AG04449 (cell line): ENCODE measurements around the gene EGR2.

Experiments used
- CTCF ChIA-PET: fragments of 350-600 bp; formaldehyde crosslinking; extraction: SDS; loops from one replicate; lab custom pipeline; 2021; ENCODE audit warnings: antibody characterized with exemption; lab: Yijun Ruan, JAX
- POLR2A ChIA-PET: fragments of 400-600, 350-600 bp; formaldehyde crosslinking; extraction: SDS; loops from one replicate; lab custom pipeline; 2020; ENCODE audit warnings: antibody characterized with exemption, inconsistent platforms; lab: Yijun Ruan, JAX
- DNase-seq: peaks from one replicate; pipeline ENCODE4 v3.0.0-alpha.2; 2010; ENCODE audit warnings: low read depth, low spot score
- H3K4me3 ChIP-seq: 2 replicates; pipeline ENCODE4 v1.5.1; 2011; ENCODE audit warnings: low read depth, mild to moderate bottlenecking, control low read depth, low read length
- TF ChIP-seq, protein P1 (sequence below): IDR thresholded peaks from one replicate; pipeline ENCODE4 v1.5.1; 2011; ENCODE audit warnings: mild to moderate bottlenecking, moderate library complexity, low read length, control low read depth, inconsistent platforms; ENCODE audit not compliant: insufficient read depth; ENCODE audit errors: missing control alignments

EGR2 gene

DNA sequence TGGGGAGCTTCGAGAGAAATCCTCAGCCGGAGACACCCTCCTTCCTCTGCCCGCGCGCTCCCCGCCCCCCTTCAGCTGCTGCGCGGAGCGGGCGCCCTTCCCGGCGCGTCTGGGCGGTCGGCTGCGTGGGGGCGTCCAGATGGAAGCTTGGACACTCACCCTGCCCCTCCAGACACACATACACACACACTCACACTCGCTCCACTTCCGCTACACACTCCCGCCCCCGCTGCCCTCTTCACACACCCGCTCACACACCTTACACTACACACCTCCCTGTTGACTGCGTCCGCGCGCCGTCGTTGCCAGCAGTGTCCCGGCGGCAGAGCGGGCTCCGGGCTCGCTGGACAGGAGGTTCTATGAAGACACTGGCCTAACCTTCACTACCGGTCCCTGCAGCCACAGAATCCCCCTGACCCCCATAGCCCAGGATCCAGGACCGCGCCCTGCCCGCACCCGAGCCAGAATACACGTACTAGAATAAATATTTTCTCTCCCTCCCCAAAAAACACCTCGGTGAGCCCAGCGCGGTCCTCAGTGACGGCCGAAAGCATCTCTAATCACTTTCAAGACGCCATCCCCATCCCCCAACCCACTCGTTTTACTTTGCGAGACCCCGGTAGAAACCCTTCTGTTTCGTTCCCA is 1.1 kb upstream of the EGR2 start:
- peak overlapping the region; percentile 65 for H3K4me3 ChIP-seq
- POLR2A ChIA-PET = interaction anchor here (0.7 to 1.7 kb wide), 4 partner anchors 11 to 316 kb away, joined by 3 to 5 read pairs (median 3); partner anchors contain the start of genes ADO and NRBF2
- TF ChIP-seq, protein P1, sequence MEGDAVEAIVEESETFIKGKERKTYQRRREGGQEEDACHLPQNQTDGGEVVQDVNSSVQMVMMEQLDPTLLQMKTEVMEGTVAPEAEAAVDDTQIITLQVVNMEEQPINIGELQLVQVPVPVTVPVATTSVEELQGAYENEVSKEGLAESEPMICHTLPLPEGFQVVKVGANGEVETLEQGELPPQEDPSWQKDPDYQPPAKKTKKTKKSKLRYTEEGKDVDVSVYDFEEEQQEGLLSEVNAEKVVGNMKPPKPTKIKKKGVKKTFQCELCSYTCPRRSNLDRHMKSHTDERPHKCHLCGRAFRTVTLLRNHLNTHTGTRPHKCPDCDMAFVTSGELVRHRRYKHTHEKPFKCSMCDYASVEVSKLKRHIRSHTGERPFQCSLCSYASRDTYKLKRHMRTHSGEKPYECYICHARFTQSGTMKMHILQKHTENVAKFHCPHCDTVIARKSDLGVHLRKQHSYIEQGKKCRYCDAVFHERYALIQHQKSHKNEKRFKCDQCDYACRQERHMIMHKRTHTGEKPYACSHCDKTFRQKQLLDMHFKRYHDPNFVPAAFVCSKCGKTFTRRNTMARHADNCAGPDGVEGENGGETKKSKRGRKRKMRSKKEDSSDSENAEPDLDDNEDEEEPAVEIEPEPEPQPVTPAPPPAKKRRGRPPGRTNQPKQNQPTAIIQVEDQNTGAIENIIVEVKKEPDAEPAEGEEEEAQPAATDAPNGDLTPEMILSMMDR = no peak
- no peak for DNase-seq
- CTCF ChIA-PET = interaction anchor here (0.7 to 4.7 kb wide), 30 partner anchors 10 to 568 kb away, joined by 3 to 79 read pairs (median 6); partner anchors contain the start of gene ADO

DNA sequence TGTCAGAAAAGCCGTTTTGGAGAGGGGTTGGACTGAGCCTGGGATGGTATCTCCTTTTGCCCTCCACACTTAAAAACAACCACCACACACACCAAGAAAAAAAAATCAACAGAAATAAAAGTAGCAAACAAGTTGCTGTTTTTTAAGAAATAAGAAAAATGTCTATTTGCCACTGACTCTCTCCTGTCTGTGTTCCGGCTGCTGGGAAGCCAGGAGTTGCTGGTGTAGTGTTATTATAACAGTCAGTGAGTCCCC is 163 bp downstream of the EGR2 start:
- H3K4me3 ChIP-seq = peak overlapping the region; percentile 65
- CTCF ChIA-PET = interaction anchor here (1.2 to 4.7 kb wide), 7 partner anchors 9 to 268 kb away, joined by 3 to 79 read pairs (median 15); no protein-coding TSS in a partner anchor
- no peak for DNase-seq
- TF ChIP-seq, protein P1 = no peak
- POLR2A ChIA-PET = interaction anchor here (1.7 kb wide), 1 partner anchor 12 kb away, joined by 5 read pairs; the partner anchor contains the start of gene ADO

DNA sequence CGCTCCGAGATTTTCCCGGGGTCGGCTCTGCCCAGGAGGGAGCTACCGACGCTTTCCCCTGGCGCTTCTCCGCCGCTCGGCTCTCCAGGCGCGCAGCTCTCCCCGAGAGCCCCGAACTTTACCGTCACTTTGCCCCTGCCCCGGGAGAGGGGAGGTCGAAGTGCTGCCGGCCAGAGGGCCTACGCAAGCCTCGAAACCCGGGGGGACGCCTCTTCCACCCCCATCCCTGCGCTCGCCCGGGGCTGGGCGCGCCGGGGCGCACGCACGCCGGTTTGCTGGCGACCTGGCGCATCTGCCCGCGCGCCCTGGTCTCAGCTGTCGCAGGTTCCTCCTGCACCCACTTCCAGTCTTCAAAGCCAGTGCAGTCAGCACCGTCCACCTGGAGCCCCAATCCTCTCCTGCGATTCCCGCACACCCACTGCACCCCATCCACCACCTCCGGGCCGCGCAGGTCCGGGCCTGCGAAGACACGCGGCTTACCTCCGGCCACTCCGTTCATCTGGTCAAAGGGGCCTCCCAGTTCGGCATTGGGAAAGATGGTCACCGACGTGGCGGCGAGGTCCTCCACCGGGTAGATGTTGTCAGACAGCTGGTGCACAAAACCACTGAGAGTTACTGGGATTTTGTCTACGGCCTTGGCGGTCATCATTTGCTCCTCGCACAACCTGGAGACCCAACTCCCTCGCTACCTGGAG is 638 bp downstream of the EGR2 start:
- TF ChIP-seq, protein P1 = no peak
- peak overlapping the region; percentile 65 for H3K4me3 ChIP-seq
- ChIA-PET POLR2A (interaction anchor here (1.7 kb wide), 1 partner anchor 11 kb away, joined by 5 read pairs; the partner anchor contains the start of gene ADO), CTCF (interaction anchor here (1.2 to 4.7 kb wide), 6 partner anchors 8 to 269 kb away, joined by 3 to 79 read pairs (median 13); no protein-coding TSS in a partner anchor)
- DNase-seq = no peak

DNA sequence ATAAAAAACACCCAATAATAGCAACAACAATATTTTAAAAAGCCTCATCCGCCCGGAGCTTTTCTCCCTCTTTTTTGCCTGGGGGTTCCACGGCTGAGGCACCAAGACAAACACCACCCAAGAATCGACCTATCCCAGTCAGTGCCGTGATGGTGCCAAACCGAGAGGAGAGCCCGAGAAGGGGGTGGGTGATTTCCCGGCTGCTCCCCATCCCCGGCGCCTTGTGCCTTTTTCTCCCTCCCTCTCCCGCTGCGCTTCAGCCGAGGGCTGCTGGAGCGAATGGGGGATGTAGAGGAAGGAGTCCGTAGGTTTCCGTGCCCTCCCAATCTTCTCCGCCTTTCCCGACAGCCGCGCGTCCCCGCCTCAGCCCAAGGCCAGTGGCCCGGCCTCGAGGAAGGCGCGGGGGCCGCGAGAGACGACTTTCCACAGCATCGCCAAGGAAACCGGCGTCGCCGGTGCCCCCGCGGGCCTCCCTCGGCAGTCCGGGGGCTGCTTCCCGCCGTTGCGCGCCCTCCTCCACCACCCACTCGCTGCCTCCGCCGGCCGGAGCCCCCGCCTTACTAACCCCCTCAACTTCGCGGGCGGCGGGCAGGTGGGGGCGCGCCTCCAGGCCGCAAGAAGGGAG is 1.3 kb downstream of the EGR2 start:
- ChIA-PET CTCF (interaction anchor here (1.2 to 4.7 kb wide), 3 partner anchors 7 to 204 kb away, joined by 3 to 30 read pairs (median 4); no protein-coding TSS in a partner anchor), POLR2A (no interaction called here)
- peak overlapping the region; percentile 65 for H3K4me3 ChIP-seq
- no peak for DNase-seq
- TF ChIP-seq, protein P1 = no peak

DNA sequence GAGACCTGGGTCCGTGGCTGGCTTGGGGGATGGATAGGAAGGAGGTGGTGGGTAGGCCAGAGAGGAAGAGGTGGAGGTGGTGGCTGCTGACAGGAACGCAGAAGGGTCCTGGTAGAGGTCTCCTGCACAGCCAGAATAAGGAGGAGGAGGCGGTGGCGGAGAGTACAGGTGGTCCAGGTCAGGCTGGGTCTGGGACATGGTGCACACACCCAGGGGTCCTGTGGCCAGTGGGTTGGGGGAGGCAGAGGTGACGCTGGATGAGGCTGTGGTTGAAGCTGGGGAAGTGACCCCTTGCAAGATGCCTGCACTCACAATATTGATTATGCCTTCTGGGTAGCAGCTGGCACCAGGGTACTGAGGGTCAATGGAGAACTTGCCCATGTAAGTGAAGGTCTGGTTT is 2.2 kb downstream of the EGR2 start:
- ChIA-PET POLR2A (no interaction called here), CTCF (interaction anchor here (1.0 to 1.2 kb wide), 2 partner anchors 203 to 221 kb away, joined by 3 to 4 read pairs; no protein-coding TSS in a partner anchor)
- H3K4me3 ChIP-seq = no peak overlapping the region
- TF ChIP-seq, protein P1 = no peak
- DNase-seq = no peak
